Calu3 (cell line): ENCODE data around the gene SERPIND1. TPM values are rescaled to one million over a fixed set of nuclear protein-coding genes. Genes with fewer than 3 reads are reported as not detected.
"Not testable (repeated sequence)": the region's sequence is repeated elsewhere in the genome, so short reads cannot be mapped to it uniquely, and the experiment has no call there.

Experiments
- BruUV-seq: library from RNA; stranded (reverse); fragments of 400-500 nt; replicated peaks from 2 replicates; lab custom pipeline; 2021; lab: Mats Ljungman, UMichigan
- CTCF ChIA-PET: fragments of 300-600 bp; sonication (Branson Sonifier 250); formaldehyde crosslinking; loops from one replicate; lab custom pipeline; 2022; ENCODE audit warnings: antibody characterized with exemption; lab: Charles Lee
- DNase-seq: peaks from one replicate; pipeline ENCODE4 v3.0.0; 2022
- H3K27ac Mint-ChIP-seq: one replicate; pipeline ENCODE4 v1.8.0; 2022; ENCODE audit warnings: mixed read lengths; ENCODE audit not compliant: unreplicated experiment
- H3K27me3 Mint-ChIP-seq: one replicate; pipeline ENCODE4 v1.8.0; 2022; ENCODE audit warnings: mixed read lengths; ENCODE audit not compliant: unreplicated experiment
- H3K36me3 Mint-ChIP-seq: one replicate; pipeline ENCODE4 v1.8.0; 2022; ENCODE audit warnings: mild to moderate bottlenecking, moderate library complexity, mixed read lengths; ENCODE audit not compliant: insufficient read depth, unreplicated experiment
- H3K4me1 Mint-ChIP-seq: one replicate; pipeline ENCODE4 v1.8.0; 2022; ENCODE audit warnings: mild to moderate bottlenecking, low read depth, mixed read lengths; ENCODE audit not compliant: unreplicated experiment
- H3K4me3 Mint-ChIP-seq: one replicate; pipeline ENCODE4 v1.8.0; 2022; ENCODE audit warnings: mild to moderate bottlenecking, low read depth, moderate library complexity, mixed read lengths; ENCODE audit not compliant: unreplicated experiment
- H3K9me3 Mint-ChIP-seq: one replicate; pipeline ENCODE4 v1.8.0; 2022; ENCODE audit warnings: low read depth, mixed read lengths; ENCODE audit not compliant: unreplicated experiment
- CTCF ChIP-seq: fragments of 200-600 bp; IDR thresholded peaks from one replicate; pipeline ENCODE4 v1.8.0; 2022; ENCODE audit warnings: antibody characterized with exemption; ENCODE audit not compliant: unreplicated experiment
- intact Hi-C: fragments of 100-400 bp; cut with micrococcal nuclease; formaldehyde crosslinking; loops from one replicate; pipeline ENCODE4 v1.10.0; 2022; ENCODE audit not compliant: unreplicated experiment
- total RNA-seq: library from RNA; stranded (reverse); gene quantifications from 2 replicates; pipeline ENCODE4 v1.2.3, GENCODE V29; 2022

SERPIND1 gene
- total RNA-seq, 1 experiment from 2014 or later = not detected

- H3K4me3 Mint-ChIP-seq = no peak overlapping the region
- no peaks in the 10 kb centered on the region for H3K27me3 Mint-ChIP-seq
- BruUV-seq = no TSS peak
- peaks cover 20% of the 10 kb centered on the region for H3K36me3 Mint-ChIP-seq
- CTCF ChIA-PET = no interaction called here
- no peak for TF ChIP-seq CTCF
- H3K4me1 Mint-ChIP-seq = no peaks in the 10 kb centered on the region
- no peak overlapping the region for H3K27ac Mint-ChIP-seq
- H3K9me3 Mint-ChIP-seq = no peaks in the 10 kb centered on the region
- intact Hi-C loops = no loop called here
- no peak for DNase-seq
These were observed 45.3 kb upstream of the SERPIND1 start for GRCh38 chr22:20728523-20729190.

GRCh38 chr22:20729194-20729593 is 44.7 kb upstream of the SERPIND1 start:
- no peak overlapping the region for H3K4me3 Mint-ChIP-seq
- no peak for DNase-seq
- no peaks in the 10 kb centered on the region for H3K9me3 Mint-ChIP-seq
- peaks cover 23% of the 10 kb centered on the region for H3K36me3 Mint-ChIP-seq
- H3K27ac Mint-ChIP-seq = no peak overlapping the region
- BruUV-seq = no TSS peak
- no peaks in the 10 kb centered on the region for H3K4me1 Mint-ChIP-seq
- intact Hi-C loops = no loop called here
- CTCF ChIA-PET = no interaction called here
- H3K27me3 Mint-ChIP-seq = no peaks in the 10 kb centered on the region
- TF ChIP-seq CTCF = no peak

- DNase-seq, intact Hi-C loops, BruUV-seq, H3K4me1 Mint-ChIP-seq, H3K4me3 Mint-ChIP-seq, CTCF ChIA-PET, H3K27me3 Mint-ChIP-seq, H3K27ac Mint-ChIP-seq, H3K9me3 Mint-ChIP-seq: not testable (repeated sequence)
- H3K36me3 Mint-ChIP-seq = peaks cover 15% of the 10 kb centered on the region
These were observed 41.5 kb upstream of the SERPIND1 start for GRCh38 chr22:20732431-20732830.

- intact Hi-C loops, H3K4me3 Mint-ChIP-seq, H3K27ac Mint-ChIP-seq, H3K27me3 Mint-ChIP-seq, DNase-seq, H3K4me1 Mint-ChIP-seq, CTCF ChIA-PET, BruUV-seq, H3K9me3 Mint-ChIP-seq: not testable (repeated sequence)
- peaks cover 29% of the 10 kb centered on the region for H3K36me3 Mint-ChIP-seq
These were observed 38.4 kb upstream of the SERPIND1 start for GRCh38 chr22:20735356-20736162.

GRCh38 chr22:20736891-20737290 is 37.0 kb upstream of the SERPIND1 start:
- H3K9me3 Mint-ChIP-seq, H3K27me3 Mint-ChIP-seq, H3K27ac Mint-ChIP-seq, H3K4me1 Mint-ChIP-seq, CTCF ChIA-PET, H3K4me3 Mint-ChIP-seq, intact Hi-C loops, DNase-seq, BruUV-seq: not testable (repeated sequence)
- H3K36me3 Mint-ChIP-seq = peaks cover 28% of the 10 kb centered on the region
